Globus pallidus (tissue), 1 donor: Measurements from ENCODE around the gene ZDHHC11B.
A peak's percentile ranks its signal among the peaks of the same experiment; 100 is the strongest.
"Not testable (repeated sequence)": the region's sequence is repeated elsewhere in the genome, so short reads cannot be mapped to it uniquely, and the experiment has no call there.

Experiments used
- DNase-seq: peaks from one replicate; pipeline ENCODE4 v3.0.0-alpha.2; 2015; ENCODE audit warnings: low spot score

Gene ZDHHC11B

GRCh38 chr5:685262-686171, 99.0 kb downstream of the ZDHHC11B start:
- DNase-seq: no peak

- no peak for DNase-seq
Observed at GRCh38 chr5:684751-685216, 99.7 kb downstream of the ZDHHC11B start.

- no peak for DNase-seq
Observed at GRCh38 chr5:683551-684481, 100.7 kb downstream of the ZDHHC11B start.

- not testable (repeated sequence) for DNase-seq
Observed at GRCh38 chr5:682651-683358, 101.7 kb downstream of the ZDHHC11B start.

GRCh38 chr5:682216-682615, 102.3 kb downstream of the ZDHHC11B start:
- not testable (repeated sequence) for DNase-seq

- DNase-seq: not testable (repeated sequence)
Observed at GRCh38 chr5:681317-682191, 103.0 kb downstream of the ZDHHC11B start.

GRCh38 chr5:680836-681235, 103.7 kb downstream of the ZDHHC11B start:
- DNase-seq: not testable (repeated sequence)

- not testable (repeated sequence) for DNase-seq
Observed at GRCh38 chr5:680118-680795, 104.3 kb downstream of the ZDHHC11B start.

GRCh38 chr5:679166-679895, 105.2 kb downstream of the ZDHHC11B start:
- DNase-seq: not testable (repeated sequence)

- DNase-seq: not testable (repeated sequence)
Observed at GRCh38 chr5:678521-678920, 106.0 kb downstream of the ZDHHC11B start.

GRCh38 chr5:677131-678101, 107.1 kb downstream of the ZDHHC11B start:
- DNase-seq: no peak

- DNase-seq: no peak
Observed at GRCh38 chr5:676699-677076, 107.8 kb downstream of the ZDHHC11B start.

- DNase-seq: no peak
Observed at GRCh38 chr5:675871-676698, 108.4 kb downstream of the ZDHHC11B start.

GRCh38 chr5:675111-675870, 109.2 kb downstream of the ZDHHC11B start:
- DNase-seq: no peak

GRCh38 chr5:674630-675011, 109.9 kb downstream of the ZDHHC11B start:
- peak; percentile 62 for DNase-seq

GRCh38 chr5:673831-674629, 110.5 kb downstream of the ZDHHC11B start:
- DNase-seq: no peak
